Gastroesophageal sphincter (tissue), 3 donors: ENCODE results near the gene ABTB2.

Source experiments
- EP300 ChIP-seq: sonication (generic); formaldehyde crosslinking; IDR thresholded peaks from one replicate; pipeline ENCODE4 v1.6.1; 2017; ENCODE audit warnings: antibody characterized with exemption, mild to moderate bottlenecking
- POLR2A ChIP-seq, 2 donors: fragments of 450-650 bp; IDR thresholded peaks; one replicate each; pipeline ENCODE4 v1.6.1; 2017; ENCODE audit warnings: antibody characterized with exemption in 2 of 2, mild to moderate bottlenecking in 2 of 2, moderate library complexity in 1 of 2
- TF ChIP-seq, protein P1 (sequence below), 4 experiments: fragments of 200-600 bp in 2 of 4; fragments of 450-650 bp in 2 of 4; sonication (generic) in 1 of 4; IDR thresholded peaks; one replicate each; pipeline ENCODE4 v1.5.1; 2017 to 2019; ENCODE audit warnings: antibody characterized with exemption in 4 of 4, mild to moderate bottlenecking in 2 of 4, moderate library complexity in 2 of 4

DNA sequence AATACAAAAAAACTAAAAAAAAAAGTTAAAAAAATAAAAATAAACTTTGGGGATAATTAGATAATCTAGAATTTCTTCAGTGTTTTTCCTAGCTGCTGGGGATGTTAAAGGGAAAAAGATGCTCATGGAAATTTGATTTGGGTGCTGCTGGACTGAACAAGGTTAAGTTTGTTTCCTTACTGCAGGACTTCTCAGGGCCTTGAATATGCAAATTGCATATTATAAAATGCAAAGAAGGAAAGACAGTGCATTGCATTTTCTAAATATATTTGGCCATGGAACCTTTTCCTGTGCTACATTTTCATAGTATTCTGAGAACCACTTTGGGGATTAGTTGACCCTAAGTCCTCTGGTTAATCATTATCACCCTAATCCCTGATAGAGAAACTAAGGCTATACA is 79.6 kb downstream of the ABTB2 start:
- TF ChIP-seq, protein P1, sequence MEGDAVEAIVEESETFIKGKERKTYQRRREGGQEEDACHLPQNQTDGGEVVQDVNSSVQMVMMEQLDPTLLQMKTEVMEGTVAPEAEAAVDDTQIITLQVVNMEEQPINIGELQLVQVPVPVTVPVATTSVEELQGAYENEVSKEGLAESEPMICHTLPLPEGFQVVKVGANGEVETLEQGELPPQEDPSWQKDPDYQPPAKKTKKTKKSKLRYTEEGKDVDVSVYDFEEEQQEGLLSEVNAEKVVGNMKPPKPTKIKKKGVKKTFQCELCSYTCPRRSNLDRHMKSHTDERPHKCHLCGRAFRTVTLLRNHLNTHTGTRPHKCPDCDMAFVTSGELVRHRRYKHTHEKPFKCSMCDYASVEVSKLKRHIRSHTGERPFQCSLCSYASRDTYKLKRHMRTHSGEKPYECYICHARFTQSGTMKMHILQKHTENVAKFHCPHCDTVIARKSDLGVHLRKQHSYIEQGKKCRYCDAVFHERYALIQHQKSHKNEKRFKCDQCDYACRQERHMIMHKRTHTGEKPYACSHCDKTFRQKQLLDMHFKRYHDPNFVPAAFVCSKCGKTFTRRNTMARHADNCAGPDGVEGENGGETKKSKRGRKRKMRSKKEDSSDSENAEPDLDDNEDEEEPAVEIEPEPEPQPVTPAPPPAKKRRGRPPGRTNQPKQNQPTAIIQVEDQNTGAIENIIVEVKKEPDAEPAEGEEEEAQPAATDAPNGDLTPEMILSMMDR (IDR thresholded peaks at IDR 0.05), result no peak
- TF ChIP-seq EP300, result no peak
- no peak for TF ChIP-seq POLR2A (IDR thresholded peaks at IDR 0.05)
